NCI-H2227 treated with DMSO at 0.1 percent for 48 hours (cell line): ENCODE results near the gene CTIF.

ENCODE experiments used
- DNase-seq: peaks from one replicate; lab custom pipeline; 2025; lab: John Stamatoyannopoulos, UW

CTIF gene

DNA sequence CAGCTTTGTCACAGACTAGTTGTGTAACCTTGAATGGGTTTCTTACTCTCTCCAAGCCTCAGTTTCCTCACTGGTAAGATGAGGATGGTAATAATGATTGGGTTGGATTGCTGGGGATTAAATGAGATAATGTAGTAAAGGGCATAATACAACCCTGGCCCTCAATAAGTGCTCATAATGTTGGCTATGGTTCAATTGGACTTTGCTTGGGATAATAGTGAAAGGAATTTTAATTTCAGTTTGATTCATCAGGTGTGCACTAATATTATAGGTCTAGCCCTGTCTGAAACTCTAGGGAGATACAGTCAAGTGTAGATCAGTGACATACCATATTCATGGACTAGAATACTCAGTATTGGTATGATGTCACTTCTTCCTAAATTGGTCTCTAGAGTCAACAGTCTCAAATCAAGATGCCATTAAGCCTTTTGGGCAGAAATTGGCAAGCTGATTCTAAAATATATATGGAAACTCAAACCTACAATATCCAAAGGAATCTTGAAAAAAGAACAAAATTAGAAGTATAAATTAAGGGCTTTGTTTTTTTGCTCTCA, 250.5 kb downstream of the CTIF start:
- no peak for DNase-seq

- no peak for DNase-seq
Measured at GRCh38 chr18:48790226-48790863, 251.5 kb downstream of the CTIF start.

DNA sequence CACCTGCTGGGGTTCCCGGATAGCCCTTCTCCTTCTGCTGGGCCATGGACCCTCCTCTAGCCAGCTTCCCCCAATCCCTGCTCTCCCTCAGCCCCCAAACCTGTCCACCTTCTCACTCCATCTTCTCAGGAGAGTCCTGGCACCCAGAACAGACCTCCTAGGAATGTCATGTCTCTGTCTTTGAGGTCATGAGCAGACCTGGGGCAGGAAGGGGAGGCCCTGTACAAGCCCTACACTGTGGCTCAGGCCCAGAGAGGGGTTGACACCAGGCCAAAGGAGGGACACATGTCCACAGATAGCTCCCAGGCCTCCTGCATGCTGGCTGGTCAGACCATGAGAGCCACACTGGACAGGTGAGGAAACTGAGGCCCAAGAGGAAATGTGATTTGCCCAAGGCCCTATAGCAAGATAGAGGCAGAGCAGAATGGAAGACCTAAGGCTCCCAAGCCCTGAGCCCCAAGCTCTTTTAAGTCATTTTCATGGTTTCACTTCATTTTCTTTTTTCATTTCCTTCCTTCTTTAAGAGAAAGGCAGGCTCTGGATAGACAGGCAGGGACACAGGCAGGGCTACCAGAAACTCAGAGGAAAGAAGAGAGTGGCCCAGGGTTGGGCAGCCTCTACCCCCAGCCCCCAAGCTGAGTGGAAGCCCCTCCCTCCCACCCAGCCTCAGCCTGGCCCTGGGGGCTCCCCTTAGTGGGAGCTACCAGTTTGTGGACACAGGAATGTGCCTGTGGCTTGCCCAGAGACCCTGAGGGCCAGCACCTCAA, 252.2 kb downstream of the CTIF start:
- DNase-seq: no peak

GRCh38 chr18:48791636-48792105, 252.8 kb downstream of the CTIF start:
- no peak for DNase-seq

GRCh38 chr18:48792141-48792540, 253.3 kb downstream of the CTIF start:
- no peak for DNase-seq

- peak; percentile 43 for DNase-seq
Measured at GRCh38 chr18:48792611-48793380, 254.0 kb downstream of the CTIF start.

GRCh38 chr18:48794251-48794970, 255.6 kb downstream of the CTIF start:
- no peak for DNase-seq

DNA sequence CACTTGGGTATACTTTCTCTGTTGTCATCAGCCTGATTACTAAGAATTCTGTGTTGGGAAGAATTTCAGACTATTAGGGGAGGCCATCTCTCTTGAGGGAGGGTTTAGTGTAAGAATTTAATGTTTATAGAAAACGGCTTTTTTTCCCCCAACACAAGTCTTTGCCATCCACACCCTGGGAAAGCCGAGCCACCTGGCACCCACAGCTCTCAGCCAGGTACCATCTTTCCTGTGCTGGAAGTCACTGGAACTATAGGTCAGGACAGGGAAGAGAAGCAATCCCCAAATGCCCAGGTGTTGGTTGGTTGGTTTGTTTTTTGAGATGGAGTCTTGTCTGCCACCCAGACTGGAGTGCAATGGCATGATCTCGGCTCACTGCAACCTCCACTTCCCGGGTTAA, 256.9 kb downstream of the CTIF start:
- DNase-seq: no peak

DNA sequence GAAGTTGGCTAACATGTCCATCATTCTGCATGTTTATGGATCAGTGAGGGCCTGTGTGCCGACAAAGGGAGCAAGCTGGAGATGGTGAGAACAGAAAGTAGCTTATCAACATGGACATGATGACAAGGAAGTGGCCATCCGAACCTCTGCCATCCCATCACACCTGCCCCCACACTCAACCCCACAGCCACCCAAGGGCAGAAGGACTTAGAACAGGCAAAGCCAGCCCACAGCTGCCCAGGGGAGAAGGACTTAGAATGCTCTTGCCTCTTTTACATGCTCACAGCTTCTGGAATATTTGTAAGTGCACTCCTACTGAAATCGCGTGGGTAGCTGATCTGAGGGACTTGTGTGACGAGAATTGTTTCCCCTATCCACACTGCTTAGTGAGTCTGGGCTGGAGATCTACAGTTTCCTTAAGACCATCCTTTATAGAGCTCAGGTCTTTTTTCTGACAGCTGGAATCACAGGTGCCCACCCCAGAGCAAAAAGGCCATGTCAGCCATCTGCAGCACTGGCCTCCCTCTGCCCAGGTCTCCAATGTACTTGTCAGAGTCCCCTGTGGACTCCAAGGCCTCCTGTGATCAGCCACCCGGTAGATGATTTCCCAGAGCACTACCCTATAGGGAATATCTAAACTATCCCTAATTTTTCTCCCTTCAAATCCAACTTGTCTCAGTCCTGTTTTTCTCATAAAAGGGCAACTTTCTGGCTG, 257.8 kb downstream of the CTIF start:
- DNase-seq: no peak

- no peak for DNase-seq
Measured at GRCh38 chr18:48797841-48798255, 259.0 kb downstream of the CTIF start.

- no peak for DNase-seq
Measured at GRCh38 chr18:48798334-48799245, 259.8 kb downstream of the CTIF start.

DNA sequence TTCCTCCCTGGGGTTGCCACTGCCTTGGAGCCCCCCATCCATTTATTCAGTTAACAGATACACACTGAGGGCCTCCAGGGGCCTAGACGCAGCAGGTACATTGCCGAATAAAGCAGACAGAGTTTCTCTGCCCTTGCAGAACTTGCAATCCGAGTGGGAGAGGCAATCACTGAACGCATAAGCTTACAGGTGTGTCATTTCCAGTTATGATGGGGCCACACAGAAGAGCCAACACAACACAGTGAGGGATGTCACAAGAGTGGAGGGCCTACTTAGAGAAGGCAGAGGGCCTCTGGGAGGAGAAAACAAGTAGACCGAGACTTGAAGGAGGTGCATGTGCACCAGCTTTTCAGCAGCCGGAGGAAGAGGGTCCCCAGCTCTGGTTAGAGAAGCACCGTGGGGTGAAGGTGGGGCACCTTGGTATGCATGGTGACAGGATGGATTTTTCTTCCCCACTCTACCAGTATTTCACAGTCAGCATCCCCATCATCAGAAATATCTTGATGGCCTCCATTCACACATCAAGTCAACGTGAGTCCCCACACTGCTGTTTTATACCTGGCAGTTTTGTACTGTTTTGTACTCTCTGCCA, 261.0 kb downstream of the CTIF start:
- DNase-seq: no peak

GRCh38 chr18:48800466-48800865, 261.6 kb downstream of the CTIF start:
- DNase-seq: no peak

DNA sequence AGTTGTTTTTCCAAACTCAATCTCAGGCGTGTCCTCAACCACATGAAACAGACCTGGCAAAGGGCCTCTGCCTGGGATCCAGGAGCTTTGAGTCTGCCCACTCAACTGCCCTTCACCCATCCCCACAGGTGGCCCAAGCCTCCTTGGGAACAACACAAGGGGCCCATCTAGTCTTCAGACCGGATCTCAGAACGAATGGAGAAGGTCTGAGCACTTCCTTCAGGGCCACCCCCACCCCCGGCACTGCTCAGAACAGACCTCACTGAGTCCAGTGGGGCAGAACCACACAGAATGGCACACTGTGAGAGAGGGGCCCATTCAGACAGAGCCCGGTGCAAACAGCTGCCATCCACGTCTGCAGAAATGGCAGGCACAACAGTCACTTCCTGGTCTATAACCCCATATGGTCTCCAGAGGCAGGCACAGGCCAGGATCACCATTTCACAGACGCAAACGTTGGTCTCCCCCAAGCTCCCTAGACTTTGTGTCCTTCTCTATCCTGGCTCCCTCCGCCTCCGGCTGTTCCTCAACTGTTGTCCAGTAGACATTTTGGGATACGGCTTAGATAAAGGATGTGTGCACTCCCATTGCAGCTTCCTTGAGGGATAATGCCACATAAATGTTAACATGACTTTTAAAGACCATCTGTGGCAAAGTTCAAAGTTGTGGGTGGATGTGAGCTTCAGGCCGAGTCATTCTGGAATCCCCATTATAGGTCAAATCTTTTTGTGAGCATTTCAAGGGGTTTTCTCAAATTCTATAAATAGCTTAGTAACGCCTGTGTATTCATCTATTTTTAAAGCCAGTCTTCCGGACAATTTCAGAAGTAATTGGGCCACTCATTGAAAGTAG, 262.3 kb downstream of the CTIF start:
- no peak for DNase-seq

DNA sequence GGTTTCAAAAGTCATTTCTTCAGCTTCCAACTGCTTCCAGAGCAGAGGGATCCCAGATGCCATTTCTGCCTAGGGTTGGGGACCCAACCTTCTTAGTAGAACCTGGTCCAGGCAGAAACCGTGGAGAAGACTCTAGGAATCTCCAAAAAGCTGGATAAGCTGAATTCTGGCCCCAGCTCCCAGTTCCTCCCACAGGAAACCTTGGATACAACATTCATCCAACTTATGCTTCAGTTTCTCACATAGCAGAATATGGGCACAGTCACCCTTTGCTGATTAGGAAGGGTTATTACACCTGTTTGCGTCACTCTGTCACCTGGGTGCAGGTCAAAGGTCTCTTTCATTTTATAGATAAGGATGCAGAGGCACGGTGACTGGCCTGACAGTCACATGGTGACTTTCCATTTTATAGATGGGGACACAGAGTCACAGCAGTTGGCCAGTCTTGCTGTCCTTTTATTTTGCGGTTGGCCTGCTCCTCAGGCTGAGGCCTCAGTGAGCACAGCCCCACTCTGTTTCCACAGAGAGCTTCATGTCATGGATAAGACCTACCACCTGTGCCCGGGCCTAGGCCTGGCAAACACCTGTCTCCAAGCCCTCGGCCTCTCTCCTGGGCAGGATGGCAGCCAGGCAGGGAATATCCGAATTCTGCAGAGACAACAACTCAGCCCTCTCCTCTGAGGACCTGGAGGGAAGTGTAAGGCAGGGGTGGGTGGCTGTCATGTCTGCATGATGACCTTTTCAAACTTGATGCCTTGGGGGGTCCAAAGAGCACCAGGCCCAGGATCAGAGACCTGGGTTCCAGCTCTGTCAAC, 263.1 kb downstream of the CTIF start:
- no peak for DNase-seq

GRCh38 chr18:48802543-48803290, 263.9 kb downstream of the CTIF start:
- DNase-seq: no peak

DNA sequence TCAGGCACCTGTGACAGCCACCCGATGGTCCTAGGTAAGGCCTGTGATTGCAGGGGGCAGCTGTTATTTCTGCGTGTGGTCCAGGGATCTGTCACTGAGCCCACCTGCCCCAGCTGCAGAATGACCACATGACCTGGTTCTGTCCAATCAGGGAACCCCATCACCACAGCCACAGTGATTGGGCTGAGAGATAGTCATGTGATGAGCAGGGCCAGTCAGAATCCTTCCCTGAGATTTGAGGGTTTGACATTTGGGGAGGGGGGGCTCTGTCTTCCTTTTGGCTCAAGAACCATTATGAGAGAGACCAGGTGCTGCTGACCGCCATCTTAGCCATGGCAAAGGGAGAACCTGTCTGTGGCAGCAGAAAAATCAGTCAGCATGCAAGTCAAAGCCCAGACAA, 264.7 kb downstream of the CTIF start:
- DNase-seq: no peak
